H1 (cell line): ENCODE results near the gene MIDN. TPM values are rescaled to one million over a fixed set of nuclear protein-coding genes. Genes with fewer than 3 reads are reported as not detected.

Experiments
- CTCF ChIA-PET: fragments of 300-600 bp; sonication (Branson Sonifier 250); formaldehyde crosslinking; loops from one replicate; lab custom pipeline; 2021; ENCODE audit not compliant: partially characterized antibody; lab: Charles Lee
- POLR2A ChIA-PET: fragments of 300-600 bp; sonication (Branson Sonifier 250); formaldehyde crosslinking; loops from one replicate; lab custom pipeline; 2021; ENCODE audit warnings: inconsistent platforms; ENCODE audit not compliant: partially characterized antibody; lab: Charles Lee
- DNase-seq, 2 experiments: peaks; one replicate each; pipeline versions ENCODE4 v3.0.0 to v3.0.0-alpha.2; 2010 to 2022; ENCODE audit warnings: low spot score in 2 of 2, low read depth in 1 of 2, mixed read lengths in 1 of 2
- FAIRE-seq: peaks from 2 replicates; lab custom pipeline; 2011; peaks lifted over from hg19 to GRCh38; lab: Jason Lieb, UNC
- H2AFZ ChIP-seq: 2 replicates; pipeline ENCODE4 v1.8.1; 2012; ENCODE audit warnings: low read length, inconsistent platforms
- H2AK5ac ChIP-seq: 2 replicates; pipeline ENCODE4 v1.6.1; 2013; ENCODE audit warnings: low read depth, low read length
- H2BK120ac ChIP-seq: replicated peaks from 2 replicates; pipeline ENCODE3; 2013; ENCODE audit warnings: low read depth, low read length, inconsistent platforms
- H2BK12ac ChIP-seq: 2 replicates; pipeline ENCODE4 v1.6.1; 2013; ENCODE audit warnings: low read depth, low read length
- H2BK15ac ChIP-seq: 2 replicates; pipeline ENCODE4 v1.6.1; 2013; ENCODE audit warnings: low read length
- H2BK20ac ChIP-seq: 2 replicates; pipeline ENCODE4 v1.6.1; 2013; ENCODE audit warnings: low read length
- H2BK5ac ChIP-seq: 2 replicates; pipeline ENCODE4 v1.6.1; 2013; ENCODE audit warnings: low read depth, low read length
- H3K14ac ChIP-seq: 2 replicates; pipeline ENCODE4 v1.6.1; 2013; ENCODE audit warnings: inconsistent platforms; ENCODE audit not compliant: insufficient read length
- H3K18ac ChIP-seq: 2 replicates; pipeline ENCODE4 v1.6.1; 2013; ENCODE audit warnings: low read length; ENCODE audit errors: extremely low read depth
- H3K23ac ChIP-seq: 2 replicates; pipeline ENCODE4 v1.6.1; 2013; ENCODE audit warnings: inconsistent platforms; ENCODE audit not compliant: insufficient read length
- H3K23me2 ChIP-seq: 2 replicates; pipeline ENCODE4 v1.6.1; 2013; ENCODE audit warnings: low read depth, low read length
- H3K27ac ChIP-seq: 2 replicates; pipeline ENCODE4 v1.6.1; 2011; ENCODE audit warnings: low read depth, low read length, inconsistent platforms
- H3K27me3 ChIP-seq, 4 experiments: replicated peaks in 1 of 4; 1 replicate in 1 of 4; 2 replicates in 3 of 4; pipeline versions ENCODE4 v1.6.1 to v1.8.1; 2011 to 2013; ENCODE audit warnings: low read length in 3 of 4, mild to moderate bottlenecking in 3 of 4, inconsistent platforms in 2 of 4, mixed read lengths in 2 of 4, moderate library complexity in 1 of 4; ENCODE audit not compliant: control insufficient read depth in 3 of 4, insufficient read depth in 3 of 4; ENCODE audit errors: extremely low read depth in 1 of 4
- H3K36me3 ChIP-seq, 4 experiments: 2 replicates each; pipeline versions ENCODE4 v1.6.1 to v1.8.1; 2011 to 2013; ENCODE audit warnings: mild to moderate bottlenecking in 4 of 4, low read length in 3 of 4, moderate library complexity in 2 of 4, control low read depth in 1 of 4, inconsistent platforms in 1 of 4; ENCODE audit not compliant: insufficient read depth in 4 of 4, control insufficient read depth in 2 of 4
- H3K4ac ChIP-seq: replicated peaks from 2 replicates; pipeline ENCODE3; 2013; ENCODE audit warnings: low read length, low read depth, mixed read lengths, inconsistent platforms; ENCODE audit not compliant: insufficient read length
- H3K4me1 ChIP-seq, 4 experiments: replicated peaks in 1 of 4; 1 replicate in 1 of 4; 2 replicates in 3 of 4; pipeline versions ENCODE4 v1.6.1 to v1.8.1; 2011 to 2013; ENCODE audit warnings: low read length in 3 of 4, inconsistent platforms in 2 of 4, mixed read lengths in 1 of 4; ENCODE audit not compliant: insufficient read depth in 4 of 4, control insufficient read depth in 3 of 4
- H3K4me2 ChIP-seq, 2 experiments: 2 replicates each; pipeline versions ENCODE4 v1.6.1 to v1.8.1; 2011 to 2013; ENCODE audit warnings: low read depth in 2 of 2, low read length in 2 of 2, control low read depth in 1 of 2, inconsistent platforms in 1 of 2, mild to moderate bottlenecking in 1 of 2; ENCODE audit not compliant: insufficient read depth in 1 of 2
- H3K4me3 ChIP-seq, 4 experiments: fragments of 200-600, 300-600 bp in 1 of 4; sonication (generic), shearing (Covaris generic), sonication (Bioruptor Twin) in 1 of 4; 2 replicates each; pipeline versions ENCODE4 v1.5.1 to v1.8.1; 2011 to 2016; ENCODE audit warnings: low read length in 4 of 4, low read depth in 3 of 4, control low read depth in 2 of 4, inconsistent platforms in 2 of 4, mild to moderate bottlenecking in 2 of 4, mixed read lengths in 1 of 4, moderate library complexity in 1 of 4; ENCODE audit not compliant: insufficient read depth in 2 of 4; ENCODE audit errors: extremely low read depth in 1 of 4
- H3K56ac ChIP-seq: replicated peaks from 2 replicates; pipeline ENCODE3; 2013; ENCODE audit warnings: low read depth, mild to moderate bottlenecking, mixed read lengths, low read length, inconsistent platforms; ENCODE audit not compliant: insufficient read length
- H3K79me1 ChIP-seq: 2 replicates; pipeline ENCODE4 v1.6.1; 2013; ENCODE audit warnings: low read depth, low read length, control low read depth
- H3K79me2 ChIP-seq, 2 experiments: 2 replicates each; pipeline versions ENCODE4 v1.6.1 to v1.8.1; 2012 to 2013; ENCODE audit warnings: low read length in 2 of 2, mild to moderate bottlenecking in 2 of 2, inconsistent platforms in 1 of 2; ENCODE audit not compliant: insufficient read depth in 2 of 2, control insufficient read depth in 1 of 2
- H3K9ac ChIP-seq, 4 experiments: replicated peaks in 1 of 4; 1 replicate in 1 of 4; 2 replicates in 3 of 4; pipeline versions ENCODE4 v1.6.1 to v1.8.1; 2011 to 2013; ENCODE audit warnings: low read depth in 3 of 4, low read length in 3 of 4, control low read depth in 2 of 4, mild to moderate bottlenecking in 2 of 4, moderate library complexity in 2 of 4, inconsistent platforms in 1 of 4; ENCODE audit errors: extremely low read depth in 1 of 4
- H3K9me3 ChIP-seq, 2 experiments: 2 replicates each; pipeline versions ENCODE4 v1.6.1 to v1.8.1; 2012 to 2013; ENCODE audit warnings: mild to moderate bottlenecking in 2 of 2, moderate library complexity in 2 of 2, control low read depth in 1 of 2, inconsistent platforms in 1 of 2, low read depth in 1 of 2, low read length in 1 of 2, mixed read lengths in 1 of 2; ENCODE audit not compliant: insufficient read depth in 2 of 2
- H4K20me1 ChIP-seq, 2 experiments: replicated peaks in 1 of 2; 2 replicates each; pipeline versions ENCODE3 to v1.8.1; 2011 to 2013; ENCODE audit warnings: inconsistent platforms in 2 of 2, low read length in 2 of 2, mild to moderate bottlenecking in 1 of 2; ENCODE audit not compliant: insufficient read depth in 2 of 2, control insufficient read depth in 1 of 2
- H4K5ac ChIP-seq: 2 replicates; pipeline ENCODE4 v1.6.1; 2013; ENCODE audit warnings: low read length, low read depth, mixed read lengths, inconsistent platforms; ENCODE audit not compliant: insufficient read length
- H4K8ac ChIP-seq: 2 replicates; pipeline ENCODE4 v1.8.0; 2013; ENCODE audit warnings: mild to moderate bottlenecking, moderate library complexity, low read length, inconsistent platforms; ENCODE audit not compliant: insufficient read depth; ENCODE audit errors: extremely low read depth
- H4K91ac ChIP-seq: replicated peaks from 2 replicates; pipeline ENCODE3; 2013; ENCODE audit warnings: low read length, mixed read lengths, inconsistent platforms; ENCODE audit not compliant: insufficient read length
- BRCA1 ChIP-seq: IDR thresholded peaks from 2 replicates; pipeline ENCODE4 v1.6.1; 2012; ENCODE audit warnings: low read depth, low read length, improper control_type of control experiment
- SP2 ChIP-seq: IDR thresholded peaks from 2 replicates; pipeline ENCODE4 v1.6.1; 2012; ENCODE audit warnings: mild to moderate bottlenecking, low read length, inconsistent platforms
- WGBS, 2 experiments: shearing (Covaris generic) in 1 of 2; methylation state at CpG; one replicate each; pipeline versions ENCODE4 v1.1.6 to v1.1.7; 2013 to 2015; ENCODE audit warnings: low lambda C conversion rate in 2 of 2, mixed read lengths in 2 of 2, inconsistent platforms in 1 of 2, low coverage in 1 of 2, missing lambda C conversion rate in 1 of 2; ENCODE audit not compliant: insufficient replicate concordance in 2 of 2, insufficient coverage in 1 of 2, insufficient read length in 1 of 2; ENCODE audit errors: extremely low coverage in 1 of 2, missing lambda C conversion rate in 1 of 2; 5-methylcytosine and 5-hydroxymethylcytosine counted together
- polyA plus RNA-seq, 7 experiments: library from polyadenylated mRNA; depleted of rRNA in 3 of 7; stranded (reverse) in 5 of 7; unstranded in 2 of 7; fragments of >200 nt in 5 of 7; fragments of 200-250 nt in 2 of 7; gene quantifications; 1 replicate in 5 of 7; 2 replicates in 1 of 7; 4 replicates in 1 of 7; pipeline versions ENCODE4 v1.2.1 to v1.2.3, GENCODE V29; 2011 to 2013; ENCODE audit warnings: missing spikeins in 2 of 7, mixed read lengths in 2 of 7
- total RNA-seq: library from RNA; stranded (reverse); fragmentation: NEBNext Ultra II Directional; extraction: Animal tissue kit (Norgen Biotek cat#: 25700); gene quantifications from 2 replicates; pipeline ENCODE4 v1.2.1, GENCODE V29; 2021

MIDN gene
- total and polyA plus RNA-seq, 2 of the 8 experiments (the other 6 are each of a cell fraction or from before 2014, with no cell fraction given) = 39.8 to 159 TPM

DNA sequence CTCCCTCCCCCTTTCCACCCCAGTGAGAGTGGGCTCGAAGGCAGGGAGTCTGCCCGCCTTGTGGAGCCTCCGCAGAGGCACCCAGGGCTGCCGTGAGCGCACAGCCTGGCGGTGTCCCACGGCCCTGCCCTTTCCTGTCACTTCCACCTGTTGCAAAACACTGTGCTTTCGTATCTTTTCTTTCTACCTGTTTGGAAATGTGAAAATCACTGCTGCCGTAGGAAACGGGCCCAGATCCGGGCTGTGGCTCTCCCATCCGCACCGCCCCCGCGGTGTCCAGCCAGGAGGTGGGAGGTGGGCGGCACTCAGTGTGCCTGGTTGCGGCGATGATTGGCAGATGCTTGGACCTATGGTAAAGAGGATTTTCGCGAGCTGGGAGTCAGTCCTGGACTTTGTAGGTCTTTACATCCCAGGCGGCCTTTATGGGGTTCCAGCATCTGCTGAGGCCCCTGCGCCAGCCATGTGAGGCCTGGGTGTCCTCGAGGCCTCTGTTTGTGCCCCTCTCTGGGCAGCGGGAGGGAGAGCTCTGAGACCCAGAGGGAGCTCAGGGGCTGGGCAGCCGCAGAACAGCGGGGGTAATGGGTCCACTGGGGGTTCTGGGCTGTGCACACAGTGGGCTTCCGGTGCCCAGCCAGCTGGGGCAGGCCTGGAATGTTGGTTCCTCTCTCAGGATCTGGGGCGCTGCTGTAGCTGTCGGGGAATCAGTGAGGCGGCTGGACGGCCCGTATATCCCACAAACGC is 36.7 kb upstream of the MIDN start:
- TF ChIP-seq BRCA1 (no peak), SP2 (peak; percentile 17; the same call in 1 of the 2 replicates)
- Histone ChIP-seq H2BK20ac (no peak overlapping the region), H3K18ac (no peak overlapping the region), H3K9me3 (no peaks in the 10 kb centered on the region), H3K14ac (no peak overlapping the region), H3K79me1 (peaks cover 26% of the 10 kb centered on the region), H3K23ac (no peak overlapping the region), H3K27ac (peak overlapping the region; percentile 19; the same call in 1 of the 2 replicates), H4K5ac (no peak overlapping the region), H3K27me3 (no peaks in the 10 kb centered on the region), H3K4me2 (no peak overlapping the region), H3K4me1 (peaks cover 0 to 20% (median 16%) of the 10 kb centered on the region in 4 experiments; a peak in 6 of 7 replicates), H3K9ac (no peak overlapping the region), H2BK12ac (no peak overlapping the region), H2AFZ (no peak overlapping the region), H3K23me2 (peaks cover 6% of the 10 kb centered on the region), H3K4ac (no peak overlapping the region), H3K56ac (no peak overlapping the region), H4K91ac (peak overlapping the region; percentile 55), H2BK5ac (peak overlapping the region; percentile 75; the same call in 1 of the 2 replicates), H4K20me1 (peaks cover 28 to 39% of the 10 kb centered on the region in 2 experiments), H3K36me3 (peaks cover 0 to 8% (median 0%) of the 10 kb centered on the region in 4 experiments; a peak in 2 of 8 replicates), H2BK15ac (no peak overlapping the region), H2BK120ac (no peak overlapping the region), H3K79me2 (peaks cover 22 to 96% of the 10 kb centered on the region in 2 experiments; a peak in 3 of 4 replicates), H3K4me3 (no peak overlapping the region), H2AK5ac (no peak overlapping the region), H4K8ac (peak overlapping the region; percentile 80; the same call in 1 of the 2 replicates)
- WGBS, 2 experiments = 92% methylated on average over 33 of the region's 33 CpGs; no CpG with 5 or more reads in 1 of the 2 experiments
- FAIRE-seq = no peak
- ChIA-PET CTCF (interaction anchor here (0.6 to 6.6 kb wide), 7 partner anchors 8 to 106 kb away, joined by 3 to 56 read pairs (median 3); no protein-coding TSS in a partner anchor), POLR2A (interaction anchor here (0.8 to 2.1 kb wide), 9 partner anchors 10 to 125 kb away, joined by 3 to 8 read pairs (median 4); partner anchors contain the start of genes CIRBP and GPX4)
- no peak for DNase-seq
